Osteocyte (in vitro differentiated cells): ENCODE data around the gene GULP1. TPM values are rescaled to one million over a fixed set of nuclear protein-coding genes. Genes with fewer than 3 reads are reported as not detected.

Experiments
- DNase-seq: peaks from one replicate; pipeline ENCODE4 v3.0.0; 2021; ENCODE audit warnings: mixed read lengths; ENCODE audit not compliant: unreplicated experiment; ENCODE audit errors: extremely low spot score
- H3K27ac Mint-ChIP-seq: one replicate; pipeline ENCODE4 v1.8.0; 2021; ENCODE audit warnings: mild to moderate bottlenecking, mixed read lengths; ENCODE audit not compliant: unreplicated experiment
- H3K27me3 Mint-ChIP-seq: one replicate; pipeline ENCODE4 v1.8.0; 2021; ENCODE audit warnings: mixed read lengths; ENCODE audit not compliant: unreplicated experiment
- H3K36me3 Mint-ChIP-seq: one replicate; pipeline ENCODE4 v1.8.0; 2021; ENCODE audit warnings: mixed read lengths; ENCODE audit not compliant: unreplicated experiment
- H3K4me1 Mint-ChIP-seq: one replicate; pipeline ENCODE4 v1.8.0; 2021; ENCODE audit warnings: mixed read lengths; ENCODE audit not compliant: unreplicated experiment
- H3K4me3 Mint-ChIP-seq: one replicate; pipeline ENCODE4 v1.8.0; 2021; ENCODE audit warnings: mild to moderate bottlenecking, moderate library complexity, mixed read lengths; ENCODE audit not compliant: unreplicated experiment
- H3K9me3 Mint-ChIP-seq: one replicate; pipeline ENCODE4 v1.8.0; 2021; ENCODE audit warnings: mixed read lengths; ENCODE audit not compliant: unreplicated experiment
- total RNA-seq: library from RNA; stranded (reverse); gene quantifications from 2 replicates; pipeline ENCODE4 v1.2.1, GENCODE V29; 2021
- TF ChIP-seq, protein P1 (sequence below): fragments of 200-600 bp; sonication (generic); IDR thresholded peaks from 2 replicates; pipeline ENCODE4 v1.5.0; 2021; ENCODE audit warnings: antibody characterized with exemption, mild to moderate bottlenecking, moderate library complexity

GULP1 gene
- total RNA-seq, 1 donor from 2014 or later: 36.7 TPM

DNA sequence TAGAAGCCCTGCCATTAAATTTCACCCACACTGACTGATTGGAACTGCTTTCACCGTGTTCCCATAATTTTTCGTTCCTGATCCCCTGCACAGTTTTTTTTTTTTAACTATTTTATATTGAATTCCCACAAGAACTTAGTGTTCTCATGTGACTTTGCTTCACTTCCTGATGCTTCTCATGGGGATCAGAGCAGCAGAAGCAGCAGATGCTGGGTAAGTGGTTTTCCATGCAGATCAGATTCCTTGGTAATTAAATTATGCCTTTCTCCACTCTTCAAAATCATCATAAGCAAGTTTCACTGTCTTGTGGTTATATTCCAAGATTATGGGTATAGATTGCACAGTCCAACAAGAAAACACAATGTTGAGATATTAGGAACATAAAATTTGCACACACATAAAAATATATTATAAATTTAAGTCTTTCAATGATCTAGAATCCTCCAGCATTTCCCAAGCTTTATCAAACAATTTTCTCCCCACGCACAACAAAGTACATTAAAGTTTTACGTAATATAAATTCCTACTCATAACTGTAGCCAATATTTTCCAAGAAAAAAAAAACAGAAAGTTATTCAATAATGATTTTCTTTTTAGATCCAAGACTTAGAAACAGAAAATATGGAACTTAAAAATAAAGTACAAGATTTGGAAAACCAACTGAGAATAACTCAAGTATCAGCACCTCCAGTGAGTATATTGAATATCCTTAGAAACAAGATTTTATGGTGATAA, 277.9 kb downstream of the GULP1 start:
- peaks cover 3% of the 10 kb centered on the region for H3K9me3 Mint-ChIP-seq
- DNase-seq: no peak
- H3K27me3 Mint-ChIP-seq: no peaks in the 10 kb centered on the region
- H3K27ac Mint-ChIP-seq: peak overlapping the region; percentile 6
- no peak overlapping the region for H3K4me3 Mint-ChIP-seq
- TF ChIP-seq, protein P1, sequence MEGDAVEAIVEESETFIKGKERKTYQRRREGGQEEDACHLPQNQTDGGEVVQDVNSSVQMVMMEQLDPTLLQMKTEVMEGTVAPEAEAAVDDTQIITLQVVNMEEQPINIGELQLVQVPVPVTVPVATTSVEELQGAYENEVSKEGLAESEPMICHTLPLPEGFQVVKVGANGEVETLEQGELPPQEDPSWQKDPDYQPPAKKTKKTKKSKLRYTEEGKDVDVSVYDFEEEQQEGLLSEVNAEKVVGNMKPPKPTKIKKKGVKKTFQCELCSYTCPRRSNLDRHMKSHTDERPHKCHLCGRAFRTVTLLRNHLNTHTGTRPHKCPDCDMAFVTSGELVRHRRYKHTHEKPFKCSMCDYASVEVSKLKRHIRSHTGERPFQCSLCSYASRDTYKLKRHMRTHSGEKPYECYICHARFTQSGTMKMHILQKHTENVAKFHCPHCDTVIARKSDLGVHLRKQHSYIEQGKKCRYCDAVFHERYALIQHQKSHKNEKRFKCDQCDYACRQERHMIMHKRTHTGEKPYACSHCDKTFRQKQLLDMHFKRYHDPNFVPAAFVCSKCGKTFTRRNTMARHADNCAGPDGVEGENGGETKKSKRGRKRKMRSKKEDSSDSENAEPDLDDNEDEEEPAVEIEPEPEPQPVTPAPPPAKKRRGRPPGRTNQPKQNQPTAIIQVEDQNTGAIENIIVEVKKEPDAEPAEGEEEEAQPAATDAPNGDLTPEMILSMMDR: no peak
- H3K4me1 Mint-ChIP-seq: peaks cover 43% of the 10 kb centered on the region
- peaks cover 17% of the 10 kb centered on the region for H3K36me3 Mint-ChIP-seq

DNA sequence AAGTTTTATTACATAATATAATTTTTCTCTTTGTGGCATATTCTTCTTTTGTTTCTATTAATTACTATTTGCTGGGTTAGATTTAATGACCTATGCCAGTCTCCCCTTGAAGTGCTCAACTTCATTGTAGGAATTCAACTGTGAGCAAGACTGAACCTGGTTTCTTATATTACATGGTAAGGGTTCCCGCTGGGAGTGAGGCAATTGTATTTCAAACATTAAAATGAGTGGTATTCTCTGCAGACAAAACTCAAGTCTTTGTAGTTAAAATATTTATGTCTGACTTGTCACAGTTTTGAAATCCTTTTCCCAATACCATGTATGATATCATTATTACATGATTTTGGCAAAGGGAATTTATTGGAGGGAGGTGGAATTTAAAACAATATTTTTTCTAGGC, 278.7 kb downstream of the GULP1 start:
- H3K36me3 Mint-ChIP-seq: peaks cover 21% of the 10 kb centered on the region
- H3K4me3 Mint-ChIP-seq: no peak overlapping the region

DNA sequence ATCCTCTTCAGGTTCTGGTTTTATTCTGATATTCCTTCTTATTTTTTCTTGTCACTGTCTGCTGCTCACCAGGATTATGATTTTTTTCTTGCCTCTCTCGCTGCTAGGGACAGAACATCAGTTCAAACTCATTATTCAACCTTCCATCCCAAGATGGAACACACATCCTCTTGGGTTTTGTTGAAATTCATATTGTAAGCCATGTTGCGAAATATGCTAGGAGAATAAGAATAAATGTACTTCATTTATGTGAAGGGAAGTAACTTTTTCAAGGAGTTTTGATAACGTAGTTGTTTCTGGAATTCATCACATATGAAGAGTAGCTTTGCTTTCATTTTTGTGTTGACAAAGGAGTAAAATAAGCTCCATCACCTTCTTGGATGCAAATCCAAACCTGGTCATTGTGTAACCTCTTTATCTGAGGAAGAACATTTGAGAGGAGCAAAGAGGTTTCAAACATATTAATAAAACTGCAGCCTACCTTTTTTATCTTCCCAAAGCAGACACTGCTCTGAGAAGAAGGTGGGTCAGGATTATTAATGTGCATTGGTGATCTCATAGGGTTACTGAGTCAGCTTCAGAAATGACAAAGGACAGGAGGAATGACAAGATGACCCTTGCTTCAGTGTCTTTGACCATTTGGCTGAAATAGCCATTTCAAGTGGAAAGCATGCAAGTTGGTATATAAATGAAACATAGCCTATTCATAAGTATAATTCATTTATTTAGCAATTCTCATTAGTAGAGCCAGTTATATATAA, 280.0 kb downstream of the GULP1 start:
- H3K4me3 Mint-ChIP-seq: no peak overlapping the region
- no peak for DNase-seq
- no peak overlapping the region for H3K27ac Mint-ChIP-seq
- H3K36me3 Mint-ChIP-seq: peaks cover 22% of the 10 kb centered on the region
- H3K9me3 Mint-ChIP-seq: peaks cover 3% of the 10 kb centered on the region
- H3K4me1 Mint-ChIP-seq: peaks cover 52% of the 10 kb centered on the region
- TF ChIP-seq, protein P1: no peak
- H3K27me3 Mint-ChIP-seq: no peaks in the 10 kb centered on the region

More for the DNA sequence above, 278.7 kb downstream of the GULP1 start:
- H3K9me3 Mint-ChIP-seq: peaks cover 3% of the 10 kb centered on the region
- H3K4me1 Mint-ChIP-seq: peaks cover 46% of the 10 kb centered on the region
- no peaks in the 10 kb centered on the region for H3K27me3 Mint-ChIP-seq
- DNase-seq: no peak
- TF ChIP-seq, protein P1: no peak
- H3K27ac Mint-ChIP-seq: peak overlapping the region; percentile 42

DNA sequence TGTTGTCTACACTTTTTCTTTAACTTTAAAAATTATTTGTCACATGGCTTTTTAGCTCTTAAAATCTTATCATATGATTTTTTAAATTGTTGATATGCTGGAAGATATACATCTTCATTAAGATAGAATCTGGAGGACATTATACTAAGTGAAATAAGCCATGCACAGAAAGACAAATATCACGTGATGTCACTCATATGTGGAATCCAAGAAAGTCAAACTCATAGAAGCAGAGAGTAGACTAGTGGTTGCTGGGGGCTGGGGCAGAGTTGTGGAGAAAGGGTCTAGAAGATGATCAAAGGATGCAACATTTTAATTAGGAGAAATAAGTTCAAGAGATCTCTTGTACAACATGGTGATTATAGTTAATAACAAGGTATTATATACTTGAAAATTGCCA, 280.9 kb downstream of the GULP1 start:
- no peak for DNase-seq
- Mint-ChIP-seq H3K9me3 (peaks cover 3% of the 10 kb centered on the region), H3K4me3 (no peak overlapping the region), H3K36me3 (peaks cover 22% of the 10 kb centered on the region), H3K27ac (no peak overlapping the region), H3K27me3 (no peaks in the 10 kb centered on the region), H3K4me1 (peaks cover 59% of the 10 kb centered on the region)
- TF ChIP-seq, protein P1: no peak

DNA sequence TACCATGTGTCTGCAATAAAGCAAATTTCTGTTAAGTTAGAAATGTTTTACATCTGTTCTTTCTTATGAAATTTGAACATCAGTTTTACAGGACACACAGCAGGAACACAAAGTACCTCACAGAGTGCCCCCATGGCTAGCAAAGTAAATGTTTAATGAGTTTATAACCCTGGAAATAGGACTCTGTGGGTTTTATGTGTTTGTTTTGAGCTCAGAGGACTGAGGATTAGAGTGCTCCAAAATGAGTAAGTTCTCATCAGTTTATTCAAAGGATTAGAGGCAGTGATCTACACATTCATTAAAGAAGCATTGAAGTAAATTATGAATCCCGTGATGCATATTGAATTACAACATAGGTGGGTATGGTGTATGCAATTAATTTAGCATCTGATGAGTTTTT, 281.8 kb downstream of the GULP1 start:
- no peak for DNase-seq
- Mint-ChIP-seq H3K4me1 (peaks cover 58% of the 10 kb centered on the region), H3K27me3 (no peaks in the 10 kb centered on the region), H3K36me3 (peaks cover 20% of the 10 kb centered on the region), H3K27ac (peak overlapping the region; percentile 36), H3K9me3 (peaks cover 3% of the 10 kb centered on the region), H3K4me3 (no peak overlapping the region)
- TF ChIP-seq, protein P1: no peak
